Measurements from ENCODE around the gene UBFD1. TPM values are rescaled to one million over a fixed set of nuclear protein-coding genes. Genes with fewer than 3 reads are reported as not detected.

UBFD1 gene
- 89.6 TPM for total RNA-seq (2021; ENCODE audit: unreplicated experiment)
- 25.8 and 33.7 TPM in 2 replicates for polyA plus RNA-seq (2012)
- percentile 89 among the genes with signal in this experiment for Bru-seq, nascent RNA
- BruChase-seq, experiment 1, labeled RNA remaining after a 6-hour chase, result percentile 97 among the genes with signal in this experiment
- percentile 93 among the genes with signal in this experiment for BruChase-seq, experiment 2, labeled RNA remaining after a 2-hour chase
- long read RNA-seq, full-length matches to known transcripts, result 25 of 58 reads
- long read RNA-seq, partial matches to known transcripts, result 0 of 58 reads
- long read RNA-seq, other reads (novel, unspliced or antisense), result 33 of 58 reads

- ChIA-PET CTCF (interaction anchor here (0.6 to 2.5 kb wide), 11 partner anchors 11 to 479 kb away, joined by 3 to 30 read pairs (median 4); partner anchors contain the start of gene NDUFAB1), POLR2A (interaction anchor here (0.7 to 2.2 kb wide), 4 partner anchors 19 to 43 kb away, joined by 3 to 8 read pairs (median 6); partner anchors contain the start of gene NDUFAB1), RAD21 (ENCODE audit: low non-redundant PET in 1 of 2, low total read pairs in 2 of 2, uncharacterized antibody in 2 of 2, unreplicated experiment in 2 of 2) (no interaction called here)
- DNase-seq (ENCODE audit: low read depth, low spot score) (peak; percentile 97), ATAC-seq (peak; percentile 92)
- Histone ChIP-seq H3K9me3 (ENCODE audit: control insufficient read depth in 1 of 2, insufficient read depth in 1 of 2, low read depth in 1 of 2, low read length in 2 of 2) (no peaks in the 10 kb centered on the region), H3K27me3 (ENCODE audit: insufficient read depth, low read length) (no peaks in the 10 kb centered on the region), H3K4me1 (ENCODE audit: control insufficient read depth in 1 of 2, insufficient read depth in 2 of 2, low read length in 2 of 2) (peaks cover 9 to 20% of the 10 kb centered on the region in 2 experiments), H4K20me1 (ENCODE audit: insufficient read depth) (no peaks in the 10 kb centered on the region), H3K9ac (ENCODE audit: low read length) (peak within 1 kb of the TSS; percentile 95), H3K4me3 (replicated peaks in 1 of 2; ENCODE audit: low read depth in 1 of 2, low read length in 2 of 2) (peak within 1 kb of the TSS; percentile 69 to 73), H2AFZ (ENCODE audit: low read depth, low read length, poor library complexity, severe bottlenecking) (no peak within 1 kb of the TSS), H3K36me3 (ENCODE audit: control insufficient read depth in 1 of 2, insufficient read depth in 2 of 2, low read length in 2 of 2) (peaks cover 29 to 36% of the 10 kb centered on the region in 2 experiments), H3K9me2 (ENCODE audit: insufficient read depth) (no peaks in the 10 kb centered on the region), H3K27ac (ENCODE audit: low read depth, low read length) (peak within 1 kb of the TSS; percentile 81), H3K79me2 (ENCODE audit: insufficient read depth, low read length) (peaks cover 82% of the 10 kb centered on the region), H3K4me2 (ENCODE audit: low read length) (peak within 1 kb of the TSS; percentile 81)
- intact Hi-C loops (cut with micrococcal nuclease), result loop anchor here (1.0 to 10.0 kb wide), 5 partner anchors 39 to 978 kb away; partner anchors contain the start of genes DCTN5, NDUFAB1, PALB2 and RBBP6
- TSS peak; percentile 65 for BruUV-seq (replicated peaks)
- TF ChIP-seq ATF3 (IDR thresholded peaks at IDR 0.05) (no peak), CTCF (IDR thresholded peaks at IDR 0.05 in 2 of 3, conservative IDR thresholded peaks at IDR 0.05 in 1 of 3; ENCODE audit: borderline replicate concordance in 1 of 3, insufficient read depth in 1 of 3, low read depth in 2 of 3, low read length in 2 of 3) (peak; percentile 79 to 94 (median 89)), ELF1 (IDR thresholded peaks at IDR 0.05; ENCODE audit: borderline replicate concordance, low read depth) (no peak; the same call in 1 of the 2 replicates), CBX3 (IDR thresholded peaks at IDR 0.05; ENCODE audit: low read depth) (peak; percentile 67), TCF7L2 (IDR thresholded peaks at IDR 0.05; ENCODE audit: borderline replicate concordance, extremely low read depth, insufficient read depth, insufficient read length) (peak; percentile 40), SIN3A (IDR thresholded peaks at IDR 0.05; ENCODE audit: low read depth) (peak; percentile 18; the same call in 1 of the 2 replicates), MAX (IDR thresholded peaks at IDR 0.05) (peak; percentile 98), POLR2A (IDR thresholded peaks at IDR 0.05; ENCODE audit: borderline replicate concordance, extremely low read depth, insufficient read depth, insufficient read length) (peak; percentile 83), SRF (IDR thresholded peaks at IDR 0.05; ENCODE audit: low read depth) (no peak), ZFX (IDR thresholded peaks at IDR 0.05) (peak; percentile 45), EGR1 (IDR thresholded peaks at IDR 0.05; ENCODE audit: low read depth) (peak; percentile 89), POLR2AphosphoS5 (IDR thresholded peaks at IDR 0.05; ENCODE audit: low read depth, low read length) (peak; percentile 69), EZH2 (IDR thresholded peaks at IDR 0.05) (no peak), ZNF274 (IDR thresholded peaks at IDR 0.05; ENCODE audit: low read depth, low read length) (no peak), YY1 (IDR thresholded peaks at IDR 0.05; ENCODE audit: extremely low read depth, insufficient replicate concordance, low read depth, low read length) (peak; percentile 93), ZBTB33 (IDR thresholded peaks at IDR 0.05; ENCODE audit: extremely low read depth, insufficient replicate concordance, low read length) (no peak), RAD21 (IDR thresholded peaks at IDR 0.05; ENCODE audit: low read depth) (peak; percentile 57), EZH2phosphoT487 (IDR thresholded peaks at IDR 0.05; ENCODE audit: borderline replicate concordance) (no peak), SP1 (IDR thresholded peaks at IDR 0.05; ENCODE audit: low read depth) (peak; percentile 89), FOSL1 (IDR thresholded peaks at IDR 0.05; ENCODE audit: low read depth) (no peak), JUND (IDR thresholded peaks at IDR 0.05) (0 out of 2 replicates have a peak, but pooled peaks have one; percentile 18)
Measured at GRCh38 chr16:23556881-23557778, at the start of gene UBFD1, which contains the start of gene EARS2. TSS of gene UBFD1 (plus strand) at chr16:23557727. CDS start at chr16:23557743, 16 bp downstream. TSS of gene EARS2 (minus strand) at chr16:23557350. CDS start at chr16:23557343, 7 bp downstream.

All from HCT116 (cell line).